ENCODE results near the gene SLC1A6. TPM values are rescaled to one million over a fixed set of nuclear protein-coding genes. Genes with fewer than 3 reads are reported as not detected.
"Not testable (repeated sequence)": the region's sequence is repeated elsewhere in the genome, so short reads cannot be mapped to it uniquely, and the experiment has no call there.

The SLC1A6 gene
- total RNA-seq, 4 donors from 2014 or later: not detected

GRCh38 chr19:15021286-15022007 lies 41.8 kb upstream of the SLC1A6 start:
- no peaks in the 10 kb centered on the region for H3K4me1 ChIP-seq
- no peak overlapping the region for H3K4me3 ChIP-seq
- no peak for DNase-seq
- intact Hi-C loops (cut with DNase I; ENCODE audit: low total_unique reads) (no loop called here), in situ Hi-C loops (cut with MboI; ENCODE audit: low sequenced_read_pairs in 4 of 4) (no loop called here)
- H3K9me3 ChIP-seq: no peaks in the 10 kb centered on the region
- H3K36me3 ChIP-seq: no peaks in the 10 kb centered on the region
- TF ChIP-seq CTCF (IDR thresholded peaks at IDR 0.05 in 4 of 5, conservative IDR thresholded peaks at IDR 0.05 in 1 of 5) (no peak), POLR2A (IDR thresholded peaks at IDR 0.05) (no peak)
- no peak overlapping the region for H3K27ac ChIP-seq
- no peak for ATAC-seq
- H3K27me3 ChIP-seq: peaks cover 0 to 2% (median 0%) of the 10 kb centered on the region in 3 donors

- H3K4me1 ChIP-seq; H3K4me3 ChIP-seq; H3K9me3 ChIP-seq; ATAC-seq; H3K27ac ChIP-seq; DNase-seq; intact Hi-C loops (cut with DNase I; ENCODE audit: low total_unique reads); H3K36me3 ChIP-seq; H3K27me3 ChIP-seq; in situ Hi-C loops (cut with MboI; ENCODE audit: low sequenced_read_pairs in 4 of 4): not testable (repeated sequence)
These were observed 39.2 kb upstream of the SLC1A6 start for GRCh38 chr19:15018836-15019235.

GRCh38 chr19:15015946-15016542 lies 36.4 kb upstream of the SLC1A6 start:
- H3K36me3 ChIP-seq: no peaks in the 10 kb centered on the region
- ATAC-seq: no peak
- H3K4me3 ChIP-seq: no peak overlapping the region
- intact Hi-C loops (cut with DNase I; ENCODE audit: low total_unique reads): no loop called here
- H3K27ac ChIP-seq: no peak overlapping the region
- TF ChIP-seq CTCF (IDR thresholded peaks at IDR 0.05 in 4 of 5, conservative IDR thresholded peaks at IDR 0.05 in 1 of 5): no peak
- no peak for TF ChIP-seq POLR2A (IDR thresholded peaks at IDR 0.05)
- no peak for DNase-seq
- in situ Hi-C loops (cut with MboI; ENCODE audit: low sequenced_read_pairs in 4 of 4): no loop called here
- no peaks in the 10 kb centered on the region for H3K27me3 ChIP-seq
- no peaks in the 10 kb centered on the region for H3K4me1 ChIP-seq
- no peaks in the 10 kb centered on the region for H3K9me3 ChIP-seq

GRCh38 chr19:15014579-15014978 lies 34.9 kb upstream of the SLC1A6 start:
- Histone ChIP-seq H3K4me3 (no peak overlapping the region), H3K27ac (no peak overlapping the region), H3K4me1 (no peaks in the 10 kb centered on the region), H3K27me3 (no peaks in the 10 kb centered on the region), H3K36me3 (no peaks in the 10 kb centered on the region), H3K9me3 (no peaks in the 10 kb centered on the region)
- in situ Hi-C loops (cut with MboI; ENCODE audit: low sequenced_read_pairs in 4 of 4) (no loop called here), intact Hi-C loops (cut with DNase I; ENCODE audit: low total_unique reads) (no loop called here)
- DNase-seq (no peak), ATAC-seq (no peak)
- no peak for TF ChIP-seq POLR2A (IDR thresholded peaks at IDR 0.05)

- in situ Hi-C loops (cut with MboI; ENCODE audit: low sequenced_read_pairs in 4 of 4): no loop called here
- Histone ChIP-seq H3K4me1 (no peaks in the 10 kb centered on the region), H3K9me3 (no peaks in the 10 kb centered on the region), H3K4me3 (no peak overlapping the region), H3K27ac (no peak overlapping the region), H3K27me3 (no peaks in the 10 kb centered on the region), H3K36me3 (no peaks in the 10 kb centered on the region)
- intact Hi-C loops (cut with DNase I; ENCODE audit: low total_unique reads): no loop called here
- TF ChIP-seq CTCF (IDR thresholded peaks at IDR 0.05 in 4 of 5, conservative IDR thresholded peaks at IDR 0.05 in 1 of 5): no peak
- ATAC-seq: no peak
- no peak for DNase-seq
These were observed 31.0 kb upstream of the SLC1A6 start for GRCh38 chr19:15010501-15011300.
